Heart left ventricle (tissue), 16 donors: ENCODE results near the gene TTC7B. TPM values are rescaled to one million over a fixed set of nuclear protein-coding genes. Genes with fewer than 3 reads are reported as not detected.

Experiments
- ATAC-seq, 4 donors: fragments of 200-7000 bp; cut with Tn5 transposase; one replicate each; pipeline ENCODE4 v1.9.1; 2020 to 2022; ENCODE audit warnings: moderate library complexity in 4 of 4, mild to moderate bottlenecking in 3 of 4, moderate number of reproducible peaks in 1 of 4
- DNase-seq, 5 donors: peaks; one replicate each; pipeline ENCODE4 v3.0.0-alpha.2; 2020
- H3K27ac ChIP-seq, 12 donors: fragments of 200-600 bp; sonication (generic) in 4 of 12; one replicate each; pipeline versions ENCODE4 v1.5.0 to v1.8.0; 2016 to 2022; ENCODE audit warnings: mild to moderate bottlenecking in 2 of 12
- H3K27me3 ChIP-seq, 9 donors: fragments of 200-600 bp; sonication (generic) in 2 of 9; one replicate each; pipeline versions ENCODE4 v1.5.1 to v1.8.0; 2016 to 2022; ENCODE audit warnings: mild to moderate bottlenecking in 3 of 9
- H3K36me3 ChIP-seq, 9 donors: fragments of 200-600 bp; sonication (generic) in 2 of 9; one replicate each; pipeline versions ENCODE4 v1.5.0 to v1.8.0; 2018 to 2022; ENCODE audit warnings: mild to moderate bottlenecking in 2 of 9
- H3K4me1 ChIP-seq, 12 donors: fragments of 200-600 bp; sonication (generic) in 4 of 12; one replicate each; pipeline versions ENCODE4 v1.5.0 to v1.8.0; 2016 to 2022; ENCODE audit warnings: mild to moderate bottlenecking in 3 of 12
- H3K4me3 ChIP-seq, 12 donors: fragments of 200-600 bp; sonication (generic) in 4 of 12; one replicate each; pipeline versions ENCODE4 v1.5.0 to v1.8.0; 2017 to 2022; ENCODE audit warnings: mild to moderate bottlenecking in 9 of 12, moderate library complexity in 4 of 12
- H3K9me3 ChIP-seq, 12 donors: fragments of 200-600 bp; sonication (generic) in 4 of 12; one replicate each; pipeline versions ENCODE4 v1.5.0 to v1.8.0; 2016 to 2022; ENCODE audit warnings: mild to moderate bottlenecking in 1 of 12
- CTCF ChIP-seq, 12 donors: fragments of 200-600 bp; sonication (generic) in 4 of 12; IDR thresholded peaks; one replicate each; pipeline versions ENCODE4 v1.5.0 to v1.8.0; 2018 to 2022; ENCODE audit warnings: antibody characterized with exemption in 12 of 12, mild to moderate bottlenecking in 5 of 12
- POLR2A ChIP-seq, 2 donors: fragments of 450-650 bp; IDR thresholded peaks; one replicate each; pipeline ENCODE4 v1.6.1; 2017; ENCODE audit warnings: antibody characterized with exemption in 2 of 2, mild to moderate bottlenecking in 2 of 2, moderate library complexity in 2 of 2
- WGBS, 4 donors: extraction: QIAGEN DNeasy Blood & Tissue Kit in 2 of 4; methylation state at CpG; one replicate each; pipeline versions ENCODE4 v1.1.5 to v1.1.7; 2013 to 2018; 5-methylcytosine and 5-hydroxymethylcytosine counted together
- intact Hi-C, 10 donors: fragments of 100-400 bp; cut with DNase I; formaldehyde crosslinking; loops; one replicate each; pipeline versions ENCODE4 v1.11.1 to v1.14.2; 2022
- polyA plus RNA-seq, 2 donors: library from polyadenylated mRNA; stranded (reverse); fragments of 200-250 nt; gene quantifications; one replicate each; pipeline ENCODE4 v1.2.3, GENCODE V29; 2013
- total RNA-seq, 9 donors: library from RNA; depleted of rRNA in 2 of 9; stranded (reverse); fragments of >200 nt in 2 of 9; fragmentation: NEBNext Ultra II Directional in 3 of 9; extraction: Animal tissue kit (Norgen Biotek cat#: 25700) in 3 of 9; gene quantifications; one replicate each; pipeline versions ENCODE4 v1.1.0 to v1.2.4, GENCODE V29; 2016 to 2023
- donor health status: ischemic (EF 13 %, LVEDD 7.1; RV severe dilation, severe dysfunction).
- donor health status: healthy with polysubstance abuse.
- donor health status: DM: no; HTN: yes; CAD: no.
- donor health status: DM: no; HTN: no; CAD: no.
- donor health status: ischemic (EF 25% LVEDD 6.9; RV normal size, moderate dysfunction).
- donor health status: ischemic (EF 25% LVEDD 5.7; RV mildly dilated, moderate dysfunction).
- donor health status: healthy.
- donor health status: DM: yes; HTN: yes; CAD: no.
- donor health status: ischemic (EF 35%, LVEDD 5.7; RV mildly dilated, moderate dysfunction).
- donor health status: nonischemic (EF 11% LVEDD 7.7; RV severe dilation, severe dysfunction).
- donor health status: DM: yes; HTN: yes; CAD: no.
- donor health status: PGD.
- donor health status: ischemic (EF 29% LVEDD 5.4; RV normal size, mild dysfunction).
- donor health status: nonischemic (EF 23%, LVEDD 6.1; RV moderate dilation, normal function).

Gene TTC7B
- total and polyA plus RNA-seq, 11 donors: 20.3 to 76.1 (median 62.6) TPM

GRCh38 chr14:90615517-90616060 is 200.6 kb downstream of the TTC7B start:
- Histone ChIP-seq H3K4me1 (peaks cover 0 to 54% (median 38%) of the 10 kb centered on the region in 12 donors), H3K27me3 (no peaks in the 10 kb centered on the region), H3K9me3 (no peaks in the 10 kb centered on the region), H3K27ac (peak overlapping the region in 9 of 12 donors; percentile 11 to 81 (median 66)), H3K4me3 (peak overlapping the region in 8 of 12 donors; percentile 2 to 41 (median 22)), H3K36me3 (peaks cover 0 to 12% (median 3%) of the 10 kb centered on the region in 9 donors)
- TF ChIP-seq CTCF (IDR thresholded peaks at IDR 0.05) (no peak), POLR2A (IDR thresholded peaks at IDR 0.05) (no peak)
- 52 to 62% (median 57%) methylated on average over 9 of the region's 9 CpGs for WGBS, 4 donors
- ATAC-seq (peak; percentile 29 to 77 (median 59)), DNase-seq (peak in 2 of 5 donors; percentile 57 to 62)
- intact Hi-C loops: loop anchor here in 3 of 10 donors (5.0 to 10.0 kb wide), 3 partner anchors 81 to 221 kb away; partner anchors contain the start of gene CALM1 (in 1 of the 3)

GRCh38 chr14:90614696-90615516 is 201.3 kb downstream of the TTC7B start:
- Histone ChIP-seq H3K27me3 (no peaks in the 10 kb centered on the region), H3K27ac (peak overlapping the region in 8 of 12 donors; percentile 11 to 81 (median 67)), H3K4me1 (peaks cover 0 to 56% (median 38%) of the 10 kb centered on the region in 12 donors), H3K9me3 (no peaks in the 10 kb centered on the region), H3K4me3 (peak overlapping the region in 3 of 12 donors; percentile 15 to 41 (median 20)), H3K36me3 (peaks cover 0 to 15% (median 0%) of the 10 kb centered on the region in 9 donors)
- TF ChIP-seq CTCF (IDR thresholded peaks at IDR 0.05) (no peak), POLR2A (IDR thresholded peaks at IDR 0.05) (no peak)
- ATAC-seq: peak in 3 of 4 donors; percentile 12 to 39 (median 23)
- intact Hi-C loops: loop anchor here in 4 of 10 donors (5.0 to 10.0 kb wide), 4 partner anchors 80 to 220 kb away; partner anchors contain the start of gene CALM1 (in 2 of the 4)
- DNase-seq: no peak
- WGBS, 4 donors: 68 to 78% (median 73%) methylated on average over 10 of the region's 10 CpGs

- H3K27me3 ChIP-seq: no peaks in the 10 kb centered on the region
- no peak overlapping the region for H3K4me3 ChIP-seq
- ATAC-seq (no peak), DNase-seq (no peak)
- TF ChIP-seq CTCF (IDR thresholded peaks at IDR 0.05) (no peak), POLR2A (IDR thresholded peaks at IDR 0.05) (no peak)
- H3K4me1 ChIP-seq: peaks cover 0 to 60% (median 41%) of the 10 kb centered on the region in 12 donors
- intact Hi-C loops: loop anchor here in 3 of 10 donors (5.0 to 10.0 kb wide), 4 partner anchors 79 to 219 kb away; partner anchors contain the start of gene CALM1 (in 2 of the 3)
- peaks cover 0 to 19% (median 0%) of the 10 kb centered on the region in 9 donors for H3K36me3 ChIP-seq
- peak overlapping the region in 6 of 12 donors; percentile 22 to 66 (median 41) for H3K27ac ChIP-seq
- WGBS, 4 donors: 78 to 92% (median 87%) methylated on average over 4 of the region's 4 CpGs
- no peaks in the 10 kb centered on the region for H3K9me3 ChIP-seq
These were observed 202.2 kb downstream of the TTC7B start for GRCh38 chr14:90613997-90614396.
